GM20431 (cell line): ENCODE results near the gene PARP14.
"Not testable (repeated sequence)": the region's sequence is repeated elsewhere in the genome, so short reads cannot be mapped to it uniquely, and the experiment has no call there.

ENCODE experiments used
- in situ Hi-C: fragments of 300-500 bp; cut with MseI, MboI; formaldehyde crosslinking; loops from one replicate; pipeline ENCODE4 v1.15.0; 2020; ENCODE audit warnings: low sequenced_read_pairs; ENCODE audit not compliant: unreplicated experiment

Gene PARP14, protein sequence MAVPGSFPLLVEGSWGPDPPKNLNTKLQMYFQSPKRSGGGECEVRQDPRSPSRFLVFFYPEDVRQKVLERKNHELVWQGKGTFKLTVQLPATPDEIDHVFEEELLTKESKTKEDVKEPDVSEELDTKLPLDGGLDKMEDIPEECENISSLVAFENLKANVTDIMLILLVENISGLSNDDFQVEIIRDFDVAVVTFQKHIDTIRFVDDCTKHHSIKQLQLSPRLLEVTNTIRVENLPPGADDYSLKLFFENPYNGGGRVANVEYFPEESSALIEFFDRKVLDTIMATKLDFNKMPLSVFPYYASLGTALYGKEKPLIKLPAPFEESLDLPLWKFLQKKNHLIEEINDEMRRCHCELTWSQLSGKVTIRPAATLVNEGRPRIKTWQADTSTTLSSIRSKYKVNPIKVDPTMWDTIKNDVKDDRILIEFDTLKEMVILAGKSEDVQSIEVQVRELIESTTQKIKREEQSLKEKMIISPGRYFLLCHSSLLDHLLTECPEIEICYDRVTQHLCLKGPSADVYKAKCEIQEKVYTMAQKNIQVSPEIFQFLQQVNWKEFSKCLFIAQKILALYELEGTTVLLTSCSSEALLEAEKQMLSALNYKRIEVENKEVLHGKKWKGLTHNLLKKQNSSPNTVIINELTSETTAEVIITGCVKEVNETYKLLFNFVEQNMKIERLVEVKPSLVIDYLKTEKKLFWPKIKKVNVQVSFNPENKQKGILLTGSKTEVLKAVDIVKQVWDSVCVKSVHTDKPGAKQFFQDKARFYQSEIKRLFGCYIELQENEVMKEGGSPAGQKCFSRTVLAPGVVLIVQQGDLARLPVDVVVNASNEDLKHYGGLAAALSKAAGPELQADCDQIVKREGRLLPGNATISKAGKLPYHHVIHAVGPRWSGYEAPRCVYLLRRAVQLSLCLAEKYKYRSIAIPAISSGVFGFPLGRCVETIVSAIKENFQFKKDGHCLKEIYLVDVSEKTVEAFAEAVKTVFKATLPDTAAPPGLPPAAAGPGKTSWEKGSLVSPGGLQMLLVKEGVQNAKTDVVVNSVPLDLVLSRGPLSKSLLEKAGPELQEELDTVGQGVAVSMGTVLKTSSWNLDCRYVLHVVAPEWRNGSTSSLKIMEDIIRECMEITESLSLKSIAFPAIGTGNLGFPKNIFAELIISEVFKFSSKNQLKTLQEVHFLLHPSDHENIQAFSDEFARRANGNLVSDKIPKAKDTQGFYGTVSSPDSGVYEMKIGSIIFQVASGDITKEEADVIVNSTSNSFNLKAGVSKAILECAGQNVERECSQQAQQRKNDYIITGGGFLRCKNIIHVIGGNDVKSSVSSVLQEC (N-terminal part only)

DNA sequence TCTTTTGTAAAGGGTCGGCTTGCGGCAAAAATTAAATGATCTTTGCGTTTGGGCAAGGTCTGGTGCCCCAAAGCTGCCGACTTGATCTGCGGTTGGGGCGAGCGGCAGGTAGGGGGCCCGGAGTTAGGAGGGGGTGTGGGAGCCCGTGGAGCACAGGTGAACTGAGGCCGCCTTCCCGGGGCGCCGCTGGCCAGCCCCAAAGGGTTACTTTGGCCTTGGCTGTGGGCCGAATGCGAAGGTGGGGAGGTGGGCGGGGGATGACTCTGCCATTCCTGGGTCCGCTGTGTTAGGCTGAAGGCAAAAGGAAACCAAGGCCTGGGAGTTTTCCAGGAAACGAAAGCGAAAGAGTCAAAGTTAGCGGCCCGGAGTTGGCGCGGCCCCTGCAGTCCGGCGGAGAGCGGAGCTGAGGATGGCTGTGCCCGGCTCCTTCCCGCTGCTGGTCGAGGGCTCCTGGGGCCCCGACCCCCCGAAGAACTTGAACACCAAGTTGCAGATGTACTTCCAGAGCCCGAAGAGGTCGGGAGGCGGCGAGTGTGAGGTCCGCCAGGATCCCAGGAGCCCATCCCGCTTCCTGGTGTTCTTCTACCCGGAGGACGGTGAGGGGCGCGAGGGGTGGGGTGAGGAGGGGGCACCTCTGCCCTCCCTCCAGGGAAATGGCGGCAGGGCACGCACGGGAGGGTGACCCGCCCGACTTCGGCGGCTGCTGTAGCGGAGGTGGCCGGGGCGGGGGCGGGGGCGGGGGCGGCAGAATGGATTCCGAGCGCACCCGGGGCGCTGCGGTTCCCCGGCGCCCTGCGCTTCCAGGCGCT, at the start of gene PARP14:
Gene PARP14 (plus strand): TSS at position 365 of the 809 bp plus-strand sequence. CDS start 45 bp downstream, at position 410.
- in situ Hi-C loops, result loop anchor here (25.0 kb wide), 1 partner anchor 268 kb away; the partner anchor contains the start of gene WDR5B

DNA sequence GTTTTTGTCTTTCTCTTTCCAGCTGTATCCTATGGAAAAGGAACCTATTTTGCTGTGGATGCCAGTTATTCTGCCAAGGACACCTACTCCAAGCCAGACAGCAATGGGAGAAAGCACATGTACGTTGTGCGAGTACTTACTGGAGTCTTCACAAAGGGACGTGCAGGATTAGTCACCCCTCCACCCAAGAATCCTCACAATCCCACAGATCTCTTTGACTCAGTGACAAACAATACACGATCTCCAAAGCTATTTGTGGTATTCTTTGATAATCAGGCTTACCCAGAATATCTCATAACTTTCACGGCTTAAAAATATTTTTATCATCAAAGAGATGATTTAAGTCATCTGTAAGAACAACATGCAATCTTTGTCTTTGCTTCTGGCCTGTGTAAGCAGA, 44.9 kb upstream of the PARP14 start:
- in situ Hi-C loops, result no loop called here

DNA sequence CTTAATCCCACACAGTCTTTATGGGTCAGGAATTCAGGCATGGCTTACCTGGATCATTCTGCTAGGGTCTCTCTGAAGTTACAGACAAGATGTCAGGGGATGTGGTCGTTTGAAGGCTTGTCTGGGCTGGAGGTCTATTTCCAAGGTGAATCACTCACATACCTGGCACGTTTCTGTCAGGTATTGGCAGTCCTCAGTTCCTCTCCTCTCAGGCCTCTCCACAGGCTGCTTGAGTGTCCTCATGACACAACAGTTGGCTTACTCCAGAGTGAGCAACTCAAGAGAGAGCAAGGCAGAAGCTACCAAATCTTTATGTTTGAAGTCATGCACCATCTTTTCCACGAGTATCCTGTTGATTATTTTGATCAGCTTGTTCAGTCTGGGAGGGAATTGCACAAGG, 43.9 kb upstream of the PARP14 start:
- in situ Hi-C loops, result no loop called here

DNA sequence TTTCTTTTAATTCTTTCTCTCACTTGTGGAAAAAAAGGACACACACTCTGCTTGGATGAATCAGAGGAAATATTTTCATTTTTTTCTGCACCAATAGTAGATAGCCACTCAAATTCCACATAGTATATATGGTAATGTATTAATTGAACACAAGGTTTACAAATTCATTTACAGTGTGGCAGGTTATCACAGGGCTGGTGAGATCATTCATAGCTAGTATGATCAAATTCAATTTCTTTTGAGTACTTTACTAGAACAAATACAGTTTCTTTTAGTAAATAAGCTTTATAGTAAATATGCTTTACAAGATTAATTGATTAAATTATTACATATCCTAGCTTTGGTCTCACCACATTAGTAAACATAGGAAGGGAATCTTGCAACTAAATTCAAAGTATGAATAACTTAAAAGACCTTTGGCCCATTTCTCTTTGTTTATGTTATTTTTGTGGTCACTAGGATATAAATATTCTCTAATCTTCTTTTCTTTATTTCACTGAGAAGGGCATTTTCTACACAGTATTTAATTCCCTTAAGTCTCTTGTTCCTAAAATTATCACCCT, 40.1 kb upstream of the PARP14 start:
- in situ Hi-C loops, result no loop called here

DNA sequence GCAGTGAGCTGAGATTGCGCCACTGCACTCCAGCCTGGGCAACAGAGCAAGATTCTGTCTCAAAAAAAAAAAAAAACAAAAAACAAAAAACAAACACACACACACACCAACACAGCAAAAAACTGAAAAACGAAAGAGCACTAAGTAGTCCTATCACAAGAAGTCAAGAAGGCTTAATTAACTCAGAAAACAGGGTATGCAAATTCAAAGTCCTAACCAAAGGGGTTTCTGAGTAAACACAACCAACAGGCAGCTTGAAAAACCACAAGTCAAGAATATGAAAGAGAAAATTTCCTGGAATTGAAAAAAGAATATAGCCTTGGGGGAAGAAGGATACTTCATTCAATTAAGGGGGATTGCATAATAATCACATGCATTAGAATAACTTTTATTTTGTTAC, 37.7 kb upstream of the PARP14 start:
- in situ Hi-C loops, result no loop called here

DNA sequence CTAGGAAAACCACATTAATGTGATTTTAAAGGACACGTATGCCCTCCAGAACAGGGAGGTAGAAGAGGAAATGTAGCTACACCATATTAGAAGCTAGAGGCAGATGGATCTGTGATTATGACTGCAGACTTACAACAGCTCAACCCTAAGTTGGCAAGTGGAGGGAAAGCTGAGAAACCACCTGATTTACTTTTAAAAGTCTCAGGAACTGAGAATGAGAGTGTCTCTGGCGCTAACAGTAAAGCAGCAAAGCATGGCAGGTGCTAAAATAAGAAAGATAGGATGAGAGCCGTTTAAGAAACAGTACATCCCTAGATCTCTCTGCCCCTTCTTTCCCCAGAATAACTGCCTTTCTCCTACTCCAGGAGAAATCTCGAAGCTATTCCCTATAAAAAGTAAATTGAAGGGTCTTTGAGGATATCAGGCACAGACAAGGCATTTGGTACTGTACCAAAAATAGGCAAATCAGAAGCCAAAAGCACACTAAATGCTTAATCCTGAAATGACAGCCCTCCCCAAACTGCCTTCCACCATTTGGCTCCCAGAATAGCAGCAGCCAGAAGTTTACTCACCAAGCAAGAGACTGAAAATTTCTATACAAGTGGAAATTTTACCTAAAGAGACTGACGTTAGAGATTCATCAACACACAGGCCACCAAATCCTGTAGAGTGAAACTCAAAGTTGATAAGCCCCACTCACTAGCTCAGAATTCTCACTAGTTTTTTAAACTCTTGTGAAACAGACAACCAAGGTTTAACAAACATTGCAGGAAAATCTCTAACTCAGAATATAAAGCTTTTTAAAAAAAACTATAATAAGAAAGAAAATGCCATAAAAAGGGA, 34.3 kb upstream of the PARP14 start:
- in situ Hi-C loops, result no loop called here

DNA sequence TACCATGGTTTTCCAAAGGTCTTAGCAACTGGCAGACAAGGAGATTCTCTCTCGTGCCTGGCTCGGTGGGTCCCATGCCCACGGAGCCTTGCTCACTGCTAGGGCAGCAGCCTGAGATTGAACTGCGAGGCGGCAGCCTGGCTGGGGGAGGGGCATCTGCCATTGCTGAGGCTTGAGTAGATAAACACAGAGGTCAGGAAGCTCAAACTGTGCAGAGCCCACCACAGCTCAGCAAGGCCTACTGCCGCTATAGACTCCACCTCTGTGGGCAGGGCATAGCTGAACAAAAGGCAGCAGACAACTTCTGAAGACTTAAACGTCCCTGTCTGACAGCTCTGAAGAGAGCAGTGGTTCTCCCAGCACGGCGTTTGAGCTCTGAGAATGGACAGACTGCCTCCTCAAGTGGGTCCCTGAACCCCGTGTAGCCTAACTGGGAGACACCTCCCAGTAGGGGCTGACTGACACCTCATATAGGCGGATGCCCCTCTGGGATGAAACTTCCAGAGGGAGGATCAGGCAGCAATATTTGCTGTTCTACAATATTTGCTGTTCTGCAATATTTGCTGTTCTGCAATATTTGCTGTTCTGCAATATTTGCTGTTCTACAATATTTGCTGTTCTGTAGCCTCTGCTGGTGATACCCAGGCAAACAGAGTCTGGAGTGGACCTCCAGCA, 29.3 kb upstream of the PARP14 start:
- in situ Hi-C loops, result not testable (repeated sequence)

DNA sequence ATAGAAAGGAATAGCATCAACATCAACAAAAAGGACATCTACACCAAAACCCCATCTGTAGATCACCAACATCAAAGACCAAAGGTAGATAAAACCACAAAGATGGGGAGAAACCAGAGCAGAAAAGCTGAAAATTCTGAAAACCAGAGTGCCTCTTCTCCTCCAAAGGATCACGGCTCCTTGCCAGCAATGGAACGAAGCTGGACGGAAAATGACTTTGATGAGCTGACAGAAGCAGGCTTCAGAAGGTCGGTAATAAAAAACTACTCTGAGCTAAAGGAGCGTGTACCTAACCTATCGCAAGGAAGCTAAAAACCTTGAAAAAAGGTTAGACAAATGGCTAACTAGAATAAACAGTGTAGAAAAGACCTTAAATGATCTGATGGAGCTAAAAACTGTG, 28.7 kb upstream of the PARP14 start:
- in situ Hi-C loops, result not testable (repeated sequence)

DNA sequence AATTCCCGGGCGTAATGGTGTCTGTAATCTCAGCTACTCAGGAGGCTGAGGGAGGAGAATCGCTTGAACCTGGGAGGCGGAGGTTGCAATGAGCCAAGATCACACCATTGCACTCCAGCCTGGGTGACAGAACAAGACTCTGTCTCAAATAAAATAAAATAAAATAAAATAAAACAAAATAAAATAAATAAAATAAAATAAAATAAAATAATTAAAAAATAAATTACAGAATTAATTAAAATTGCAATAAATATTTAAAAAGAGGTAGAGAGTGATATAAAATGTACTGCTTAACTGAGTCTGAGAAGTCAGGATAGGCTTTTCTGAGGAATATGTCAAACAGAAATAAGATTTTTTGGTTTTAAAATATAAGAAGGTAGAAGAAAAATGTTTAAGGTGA, 22.3 kb upstream of the PARP14 start:
- in situ Hi-C loops, result not testable (repeated sequence)

DNA sequence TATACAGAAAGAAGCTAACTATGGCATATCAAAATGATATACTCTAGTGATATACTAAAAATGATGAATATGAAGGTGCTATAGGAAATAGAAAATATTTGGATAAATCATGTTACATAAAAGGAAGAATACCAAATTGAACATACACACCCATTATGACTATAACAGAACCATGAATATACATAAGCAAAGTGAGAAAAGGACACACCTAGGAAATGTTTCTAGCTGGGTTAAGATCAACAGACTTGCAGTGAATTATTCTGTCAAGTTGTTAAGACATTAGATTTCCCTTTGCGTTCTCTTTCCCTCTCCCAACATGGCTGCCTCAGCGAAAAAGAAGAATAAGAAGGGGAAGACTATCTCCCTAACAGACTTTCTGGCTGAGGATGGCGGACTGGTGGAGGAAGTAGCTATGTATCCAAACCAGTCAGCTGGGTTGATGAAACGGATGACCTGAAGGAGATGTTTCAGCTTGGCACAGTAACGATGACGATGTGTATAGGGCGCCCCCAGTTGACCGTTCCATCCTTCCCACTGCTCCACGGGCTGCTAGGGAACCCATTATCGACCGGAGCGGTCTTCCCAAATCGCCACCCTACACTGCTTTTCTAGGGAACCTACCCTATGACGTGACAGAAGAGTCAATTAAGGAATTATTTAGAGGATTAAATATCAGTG, 20.2 kb upstream of the PARP14 start:
- in situ Hi-C loops, result no loop called here

DNA sequence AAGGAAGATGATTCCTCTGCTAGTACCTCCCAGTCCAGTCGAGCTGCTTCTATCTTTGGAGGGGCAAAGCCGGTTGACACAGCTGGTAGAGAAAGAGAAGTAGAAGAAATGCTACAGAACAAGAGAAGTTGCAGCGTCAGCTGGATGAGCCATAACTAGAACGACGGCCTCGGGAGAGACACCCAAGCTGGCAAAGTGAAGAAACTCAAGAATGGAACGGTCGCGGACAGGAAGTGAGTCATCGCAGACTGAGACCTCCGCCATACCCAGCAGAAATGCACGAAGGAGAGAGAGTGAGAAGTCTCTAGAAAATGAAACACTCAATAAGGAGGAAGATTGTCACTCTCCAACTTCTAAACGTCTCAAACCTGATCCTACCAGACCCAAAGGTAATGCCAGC, 19.0 kb upstream of the PARP14 start:
- in situ Hi-C loops, result no loop called here

DNA sequence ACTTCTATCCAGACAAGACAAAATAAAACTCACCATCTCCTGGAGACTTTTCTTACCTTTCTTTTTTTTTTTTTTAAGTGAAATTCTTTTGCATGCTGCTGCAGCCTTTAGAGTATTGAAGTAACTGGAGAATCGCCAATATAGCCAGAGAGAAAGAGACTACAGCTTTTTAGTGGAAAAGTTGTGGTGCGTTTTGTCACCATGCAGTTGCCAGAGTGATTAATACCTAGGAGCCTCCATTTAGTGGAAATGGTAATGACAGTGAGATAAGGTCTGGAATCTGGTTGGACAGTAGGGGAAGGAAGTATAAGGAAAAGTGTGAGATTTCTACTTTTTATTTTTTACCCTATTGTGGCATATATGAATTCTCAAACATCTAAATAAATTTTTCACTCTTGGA, 18.1 kb upstream of the PARP14 start:
- in situ Hi-C loops, result no loop called here

DNA sequence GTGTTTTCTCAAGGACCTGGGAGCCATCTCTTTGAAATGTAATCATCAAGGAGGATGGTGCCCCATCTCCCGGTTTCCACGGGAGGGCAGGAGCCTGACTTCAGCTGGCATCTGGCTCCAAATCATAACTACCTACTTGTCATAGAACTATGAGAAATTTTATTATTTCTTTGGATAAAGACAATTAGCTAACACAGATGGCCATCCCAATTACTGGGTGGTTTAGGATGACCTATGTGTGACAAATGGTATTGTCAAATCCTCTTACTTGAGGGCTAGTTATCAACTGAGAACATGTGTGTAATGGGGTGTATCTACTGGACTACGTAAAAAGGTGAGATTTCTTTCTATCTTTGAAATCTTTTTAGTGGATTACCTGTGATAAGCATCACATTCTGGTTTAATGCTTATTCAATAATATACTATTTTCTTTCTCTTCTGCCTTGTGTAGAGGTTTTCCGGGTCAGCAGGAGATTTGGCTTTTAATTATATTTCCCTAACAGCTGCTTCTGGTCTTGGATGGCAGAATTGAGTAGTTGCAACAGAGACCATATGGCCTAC, 15.3 kb upstream of the PARP14 start:
- in situ Hi-C loops, result no loop called here

DNA sequence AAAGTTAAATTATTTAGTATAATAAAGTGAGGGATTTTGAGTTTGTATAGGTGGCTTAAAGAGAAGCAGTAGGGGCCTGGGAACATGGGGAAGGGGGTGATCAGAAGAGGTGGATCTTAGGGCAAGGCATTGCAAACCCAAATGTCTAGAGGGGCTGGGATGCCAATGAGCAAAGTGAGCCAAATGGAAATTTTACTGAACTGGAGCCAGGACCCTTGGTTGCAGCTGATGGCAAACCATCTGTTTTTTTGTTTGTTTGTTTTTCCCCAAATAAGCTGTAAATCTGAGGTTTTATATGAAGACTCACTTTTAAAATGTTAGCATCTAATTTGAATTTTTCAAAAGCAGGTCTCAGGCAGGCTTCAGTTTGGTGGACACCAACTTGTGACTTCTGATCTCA, 14.8 kb upstream of the PARP14 start:
- in situ Hi-C loops, result no loop called here

DNA sequence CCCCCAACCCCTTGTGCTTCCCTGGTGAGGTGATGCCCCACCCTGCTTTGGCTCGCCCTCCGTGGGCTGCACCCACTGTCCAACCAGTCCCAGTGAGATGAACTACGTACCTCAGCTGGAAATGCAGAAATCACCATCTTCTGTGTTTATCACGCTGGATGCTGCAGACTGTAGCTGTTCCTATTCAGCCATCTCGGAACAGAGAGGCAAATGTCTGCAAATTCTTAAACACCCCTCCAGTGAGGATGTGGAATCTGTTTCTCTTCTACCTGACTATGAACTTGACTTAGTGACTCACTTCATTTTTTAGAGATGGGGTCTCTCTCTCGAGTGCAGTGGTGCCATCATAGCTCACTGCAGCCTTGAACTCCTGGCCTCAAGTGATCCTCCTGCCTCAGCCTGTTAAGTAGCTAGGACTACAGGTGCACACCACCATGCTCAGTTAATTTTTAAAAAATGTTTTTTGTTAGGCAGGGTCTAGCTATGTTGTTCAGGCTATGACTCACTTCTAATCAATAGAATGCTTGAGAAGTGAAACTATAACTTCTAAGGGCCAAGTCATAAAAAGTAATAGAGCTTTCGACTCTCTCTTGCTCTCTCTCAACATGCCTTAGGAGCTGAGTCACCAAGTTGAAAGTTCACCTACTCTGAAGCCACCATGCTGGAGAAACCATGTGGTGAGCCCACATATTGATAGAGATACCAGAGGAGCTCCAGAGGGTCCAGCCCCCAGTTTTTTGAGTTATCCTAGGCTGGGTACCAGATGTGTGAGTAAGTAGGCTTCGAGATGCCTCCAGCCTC, 11.5 kb upstream of the PARP14 start:
- in situ Hi-C loops, result no loop called here

DNA sequence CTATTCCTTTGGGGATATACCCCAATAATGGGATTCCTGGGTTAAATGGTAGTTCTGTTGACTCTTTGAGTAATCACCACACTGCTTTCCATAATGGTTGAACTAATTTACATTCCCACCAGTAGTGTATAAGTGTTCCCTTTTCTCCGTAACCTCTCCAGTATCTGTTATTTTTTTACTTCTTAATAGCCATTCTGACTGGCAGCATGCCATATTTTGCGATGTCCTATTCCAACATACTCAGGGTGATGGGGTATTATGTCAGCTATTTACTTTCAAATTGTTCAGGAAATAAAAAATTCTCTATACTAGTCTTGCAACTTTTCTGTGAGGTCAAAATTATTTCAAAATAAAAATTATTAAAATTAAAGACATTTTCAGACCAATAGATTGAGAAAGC, 9.1 kb upstream of the PARP14 start:
- in situ Hi-C loops, result no loop called here
